LNCAP (cell line): Measurements from ENCODE around the gene AP1S1.

ENCODE experiments used
- TF ChIP-seq, protein P1 (sequence below): fragments of 450-650 bp; IDR thresholded peaks from 2 replicates; pipeline ENCODE4 v1.5.1; 2017; ENCODE audit warnings: mild to moderate bottlenecking

The AP1S1 gene

DNA sequence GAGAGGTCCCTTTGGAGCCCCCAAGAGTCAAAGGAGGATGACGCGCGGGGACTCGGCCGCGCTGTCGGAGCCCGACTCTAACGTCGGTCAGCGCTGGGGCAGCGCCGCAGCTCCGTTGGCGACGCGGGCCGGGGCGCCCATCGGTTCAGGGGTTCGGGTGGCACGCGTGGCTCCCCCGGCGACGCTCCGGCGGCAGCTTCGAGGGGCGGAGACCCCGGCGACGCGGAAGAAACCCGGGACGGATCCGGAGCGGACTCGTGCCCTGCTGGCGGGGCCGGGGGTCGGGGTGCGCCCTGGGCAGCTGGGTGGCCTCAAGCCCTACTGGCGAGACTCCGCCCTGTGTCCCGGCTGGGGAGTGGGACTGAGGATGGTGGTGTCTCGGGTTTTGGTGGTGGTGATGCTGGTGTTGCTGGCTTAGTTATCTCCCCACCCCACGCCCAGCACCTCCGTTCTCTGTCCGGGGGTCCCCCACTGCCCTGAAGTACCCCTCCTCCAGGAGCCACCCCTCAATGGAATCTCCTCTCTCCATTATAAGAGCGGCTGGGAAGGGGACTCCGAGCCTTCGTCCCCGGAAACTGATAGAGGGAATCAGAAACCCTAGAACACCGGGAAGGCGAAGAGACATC lies 26.0 kb downstream of the AP1S1 start, which contains the start of gene NAT16:
NAT16 (minus strand) TSS at position 164 of the 626 bp plus-strand sequence. CDS start 5,486 bp downstream, outside the sequence.
- TF ChIP-seq, protein P1, sequence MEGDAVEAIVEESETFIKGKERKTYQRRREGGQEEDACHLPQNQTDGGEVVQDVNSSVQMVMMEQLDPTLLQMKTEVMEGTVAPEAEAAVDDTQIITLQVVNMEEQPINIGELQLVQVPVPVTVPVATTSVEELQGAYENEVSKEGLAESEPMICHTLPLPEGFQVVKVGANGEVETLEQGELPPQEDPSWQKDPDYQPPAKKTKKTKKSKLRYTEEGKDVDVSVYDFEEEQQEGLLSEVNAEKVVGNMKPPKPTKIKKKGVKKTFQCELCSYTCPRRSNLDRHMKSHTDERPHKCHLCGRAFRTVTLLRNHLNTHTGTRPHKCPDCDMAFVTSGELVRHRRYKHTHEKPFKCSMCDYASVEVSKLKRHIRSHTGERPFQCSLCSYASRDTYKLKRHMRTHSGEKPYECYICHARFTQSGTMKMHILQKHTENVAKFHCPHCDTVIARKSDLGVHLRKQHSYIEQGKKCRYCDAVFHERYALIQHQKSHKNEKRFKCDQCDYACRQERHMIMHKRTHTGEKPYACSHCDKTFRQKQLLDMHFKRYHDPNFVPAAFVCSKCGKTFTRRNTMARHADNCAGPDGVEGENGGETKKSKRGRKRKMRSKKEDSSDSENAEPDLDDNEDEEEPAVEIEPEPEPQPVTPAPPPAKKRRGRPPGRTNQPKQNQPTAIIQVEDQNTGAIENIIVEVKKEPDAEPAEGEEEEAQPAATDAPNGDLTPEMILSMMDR, result no peak

DNA sequence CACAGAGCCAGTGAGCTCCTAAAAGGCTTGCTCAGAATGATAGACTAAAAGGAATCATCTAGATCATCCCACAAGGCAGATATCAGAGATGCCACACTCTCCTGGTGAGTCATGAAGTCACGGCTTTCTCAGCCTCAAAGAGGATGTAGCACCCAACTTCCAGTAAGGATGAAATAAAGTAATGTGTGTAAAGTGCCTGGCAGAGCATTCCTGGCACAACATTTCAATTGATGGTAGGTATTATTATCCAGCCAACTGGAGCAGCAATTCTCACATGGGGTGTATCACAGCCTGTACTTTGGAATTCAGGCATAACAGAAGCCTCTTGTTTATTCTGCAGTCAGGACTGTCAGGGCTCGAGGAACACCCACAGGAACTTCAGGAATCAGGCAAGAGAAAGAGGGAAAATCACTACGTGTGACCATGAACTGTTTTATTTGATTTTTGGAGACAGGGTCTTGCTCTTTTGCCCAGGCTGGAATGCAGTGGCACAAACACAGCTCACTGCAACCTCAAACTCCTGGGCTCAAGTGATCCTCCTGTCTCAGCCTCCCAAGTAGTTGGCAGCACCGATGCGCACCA lies 31.1 kb downstream of the AP1S1 start:
- TF ChIP-seq, protein P1, result no peak

- TF ChIP-seq, protein P1, result no peak
Measured at GRCh38 chr7:101186194-101186593, 31.9 kb downstream of the AP1S1 start.

DNA sequence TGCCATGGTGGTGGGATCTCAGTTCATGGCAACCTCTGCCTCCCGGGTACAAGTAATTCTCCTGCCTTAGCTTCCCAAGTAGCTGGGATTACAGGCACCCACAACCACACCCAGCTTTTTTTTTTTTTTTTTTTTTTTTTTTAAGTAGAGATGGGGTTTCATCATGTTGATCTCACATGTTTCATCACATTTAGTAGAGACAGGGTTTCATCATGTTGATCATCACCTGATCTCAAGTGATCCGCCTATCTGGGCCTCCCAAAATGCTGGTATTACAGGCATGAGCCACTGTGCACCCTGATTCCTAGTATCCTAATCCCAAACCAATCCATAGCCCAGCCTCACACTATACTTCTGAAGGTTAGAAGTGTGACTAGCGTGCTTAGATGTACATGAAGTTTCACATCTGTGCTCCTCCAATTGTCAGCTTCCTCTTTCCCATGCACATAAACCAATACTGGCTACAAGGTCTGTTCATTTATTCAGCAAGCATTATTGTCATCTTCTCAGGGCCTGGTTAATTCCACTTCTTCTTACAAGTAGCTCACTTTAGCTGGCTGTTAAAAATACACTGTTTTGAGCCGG lies 32.7 kb downstream of the AP1S1 start:
- TF ChIP-seq, protein P1, result no peak

DNA sequence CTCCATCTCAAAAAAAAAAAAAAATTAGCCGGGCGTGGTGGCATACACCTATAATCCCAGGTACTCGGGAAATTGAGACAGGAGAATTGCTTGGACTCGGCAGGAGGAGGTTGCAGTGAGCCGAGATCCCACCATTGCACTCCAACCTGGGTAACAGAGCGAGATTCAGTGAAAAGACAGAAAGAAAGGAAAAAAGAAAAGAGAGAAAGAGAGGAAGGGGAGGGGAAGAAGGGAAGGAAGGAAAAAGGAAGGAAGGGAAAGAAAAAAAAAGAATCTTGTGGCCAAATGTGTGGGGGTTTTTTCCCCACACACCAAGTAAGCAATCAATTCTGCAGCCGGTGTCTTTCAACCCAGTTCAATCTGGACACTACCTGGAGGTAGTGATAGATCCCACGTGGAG lies 34.8 kb downstream of the AP1S1 start:
- TF ChIP-seq, protein P1, result no peak

- TF ChIP-seq, protein P1, result no peak
Measured at GRCh38 chr7:101195884-101196283, 41.6 kb downstream of the AP1S1 start.

DNA sequence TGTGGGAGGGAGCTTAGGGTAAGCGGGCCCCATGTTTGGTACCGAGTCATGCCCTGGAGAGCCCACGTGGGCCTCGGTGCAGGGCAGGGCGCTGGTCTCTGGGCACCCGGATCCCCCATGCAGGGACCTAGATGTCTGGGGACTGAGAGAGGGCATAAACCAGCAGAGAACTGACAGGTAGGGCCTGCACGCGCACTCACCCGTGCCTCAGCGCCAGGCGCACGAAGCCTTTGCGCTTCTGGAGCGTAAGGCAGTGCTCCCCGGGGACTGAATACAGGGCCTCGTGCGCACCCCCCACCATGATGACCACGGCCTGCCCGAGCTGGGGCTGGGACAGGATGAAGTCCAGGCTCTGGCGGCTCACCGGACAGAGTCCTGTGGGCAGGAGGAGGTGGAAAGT lies 43.7 kb downstream of the AP1S1 start:
- TF ChIP-seq, protein P1, result no peak
